ENCODE results near the gene HPN.
"Not testable (repeated sequence)": the region's sequence is repeated elsewhere in the genome, so short reads cannot be mapped to it uniquely, and the experiment has no call there.

Gene HPN

GRCh38 chr19:34997071-34997617 is 44.4 kb upstream of the HPN start:
- no peak for DNase-seq (ENCODE audit: extremely low spot score)
- ChIA-PET CTCF (interaction anchor here (0.6 kb wide), 1 partner anchor 11 kb away, joined by 3 read pairs; no protein-coding TSS in a partner anchor), POLR2A (no interaction called here)
- TF ChIP-seq SP1 (IDR thresholded peaks at IDR 0.05), result no peak
- no peak for TF ChIP-seq ARNT (IDR thresholded peaks at IDR 0.05)
- TF ChIP-seq ELF4 (IDR thresholded peaks at IDR 0.05), result no peak
- TF ChIP-seq L3MBTL2 (conservative IDR thresholded peaks at IDR 0.05), result no peak
- TF ChIP-seq LEF1 (IDR thresholded peaks at IDR 0.05; ENCODE audit: borderline replicate concordance), result no peak
- no peak for TF ChIP-seq PKNOX1 (IDR thresholded peaks at IDR 0.05)
- TF ChIP-seq ZNF384 (IDR thresholded peaks at IDR 0.05), result no peak
- no peak for TF ChIP-seq NFRKB (IDR thresholded peaks at IDR 0.05)
- no peak for TF ChIP-seq FOXA1 (IDR thresholded peaks at IDR 0.05)
- no peak for TF ChIP-seq CTBP1 (IDR thresholded peaks at IDR 0.05; ENCODE audit: borderline replicate concordance)
- TF ChIP-seq SUZ12 (IDR thresholded peaks at IDR 0.05), result no peak
- TF ChIP-seq HDGF (IDR thresholded peaks at IDR 0.05; ENCODE audit: borderline replicate concordance), result no peak
- no peak for TF ChIP-seq BHLHE40 (IDR thresholded peaks at IDR 0.05; ENCODE audit: borderline replicate concordance)
- no peak for TF ChIP-seq TARDBP (IDR thresholded peaks at IDR 0.05)
- no peak for TF ChIP-seq FOXK2 (IDR thresholded peaks at IDR 0.05)
- no peak for TF ChIP-seq FOXM1 (IDR thresholded peaks at IDR 0.05; ENCODE audit: borderline replicate concordance)

- CTCF ChIA-PET; DNase-seq (ENCODE audit: extremely low spot score); POLR2A ChIA-PET: not testable (repeated sequence)
These were observed 43.3 kb upstream of the HPN start for GRCh38 chr19:34998224-34998623.

- POLR2A ChIA-PET, result interaction anchor here (1.2 to 1.4 kb wide), 2 partner anchors 10 to 22 kb away, joined by 3 to 5 read pairs; no protein-coding TSS in a partner anchor
- CTCF ChIA-PET, result interaction anchor here (0.7 kb wide), 1 partner anchor 25 kb away, joined by 5 read pairs; no protein-coding TSS in a partner anchor
- TF ChIP-seq FOXM1 (IDR thresholded peaks at IDR 0.05; ENCODE audit: borderline replicate concordance) (no peak), L3MBTL2 (conservative IDR thresholded peaks at IDR 0.05) (no peak), TARDBP (IDR thresholded peaks at IDR 0.05) (no peak)
- no peak for DNase-seq (ENCODE audit: extremely low spot score)
These were observed 42.6 kb upstream of the HPN start for GRCh38 chr19:34998777-34999497.

GRCh38 chr19:34999498-35000337 is 41.8 kb upstream of the HPN start, which contains the start of gene GRAMD1A:
TSS of gene GRAMD1A (plus strand) at chr19:35000323. CDS start at chr19:35000479, 156 bp downstream.
- peak; percentile 86 for DNase-seq (ENCODE audit: extremely low spot score)
- CTCF ChIA-PET, result interaction anchor here (0.7 kb wide), 1 partner anchor 26 kb away, joined by 5 read pairs; no protein-coding TSS in a partner anchor
- TF ChIP-seq HDGF (IDR thresholded peaks at IDR 0.05; ENCODE audit: borderline replicate concordance) (no peak), FOXK2 (IDR thresholded peaks at IDR 0.05) (no peak), SP1 (IDR thresholded peaks at IDR 0.05) (no peak), ARNT (IDR thresholded peaks at IDR 0.05) (no peak), TARDBP (IDR thresholded peaks at IDR 0.05) (no peak), NFRKB (IDR thresholded peaks at IDR 0.05) (no peak), SUZ12 (IDR thresholded peaks at IDR 0.05) (no peak), FOXM1 (IDR thresholded peaks at IDR 0.05; ENCODE audit: borderline replicate concordance) (no peak), L3MBTL2 (conservative IDR thresholded peaks at IDR 0.05) (no peak)
- POLR2A ChIA-PET, result interaction anchor here (0.9 to 1.4 kb wide), 5 partner anchors 9 to 45 kb away, joined by 3 to 5 read pairs (median 3); no protein-coding TSS in a partner anchor

DNA sequence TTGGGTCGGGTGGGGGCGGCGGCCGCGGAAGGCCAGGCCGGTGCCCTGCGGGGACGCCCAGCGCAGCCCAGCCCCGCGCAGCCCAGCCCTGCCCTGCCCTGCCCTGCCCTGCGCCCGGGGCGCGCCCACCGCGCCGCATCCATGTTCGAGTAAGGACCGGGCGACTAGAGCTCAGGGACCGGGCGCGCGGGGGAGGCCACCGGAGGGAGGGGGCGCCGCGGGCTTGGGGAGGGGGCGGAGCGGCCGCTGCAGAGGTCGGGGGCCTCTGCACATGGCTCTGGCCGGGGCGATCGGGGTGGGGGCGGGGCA is 41.2 kb upstream of the HPN start:
- DNase-seq (ENCODE audit: extremely low spot score), result no peak
- ChIA-PET CTCF (no interaction called here), POLR2A (interaction anchor here (0.9 to 1.4 kb wide), 6 partner anchors 9 to 73 kb away, joined by 3 to 5 read pairs (median 3); partner anchors contain the start of gene ZNF30)
- TF ChIP-seq BHLHE40 (IDR thresholded peaks at IDR 0.05; ENCODE audit: borderline replicate concordance) (no peak), FOXK2 (IDR thresholded peaks at IDR 0.05) (no peak)

DNA sequence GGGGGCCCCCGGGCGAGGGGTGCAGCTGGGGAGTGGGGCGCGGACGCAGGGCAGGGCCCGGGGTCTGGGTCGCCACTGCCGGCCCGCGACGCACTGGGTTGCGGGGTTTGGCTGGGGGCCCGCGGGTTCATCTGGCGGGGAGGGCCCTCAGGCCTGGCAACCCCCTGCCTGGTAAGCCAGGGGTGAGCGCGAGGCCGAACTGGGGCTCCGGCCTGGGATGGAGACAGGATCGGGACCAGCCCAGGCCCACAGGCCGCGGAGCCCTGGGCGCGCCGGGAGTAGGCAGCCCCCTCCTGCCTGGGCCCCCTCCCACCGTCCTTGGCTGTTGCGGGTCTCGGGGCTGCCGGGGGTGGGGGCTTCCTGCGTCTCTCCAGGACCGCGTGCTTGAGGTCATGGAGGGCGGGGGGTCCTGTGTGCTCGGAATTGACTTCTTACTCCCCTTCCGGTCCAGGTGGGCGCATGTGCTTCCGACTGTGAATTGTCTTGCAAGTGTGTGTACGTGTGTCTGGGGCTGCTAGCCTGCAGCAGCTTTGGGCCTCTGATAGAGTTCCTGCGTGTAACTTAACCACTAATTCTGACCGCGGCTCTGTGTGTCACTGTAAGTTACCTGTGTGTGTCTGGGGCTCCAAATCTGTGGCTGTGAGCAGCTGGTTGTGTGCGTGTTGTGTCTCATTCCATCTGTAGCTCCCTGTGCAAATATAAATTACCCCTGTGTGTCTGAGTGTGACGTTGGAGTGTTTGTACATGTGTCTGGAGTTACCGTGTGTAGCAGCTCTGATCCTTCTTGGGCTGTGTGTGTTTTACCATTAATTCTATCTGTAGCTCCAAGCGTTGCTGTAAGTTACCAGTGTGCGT is 40.6 kb upstream of the HPN start:
- TF ChIP-seq L3MBTL2 (conservative IDR thresholded peaks at IDR 0.05) (peak; percentile 46; the same call in 1 of the 2 replicates), LEF1 (IDR thresholded peaks at IDR 0.05; ENCODE audit: borderline replicate concordance) (no peak)
- CTCF ChIA-PET, result no interaction called here

GRCh38 chr19:35002037-35002535 is 39.4 kb upstream of the HPN start:
- no peak for DNase-seq (ENCODE audit: extremely low spot score)
- no peak for TF ChIP-seq SP1 (IDR thresholded peaks at IDR 0.05)
- TF ChIP-seq LEF1 (IDR thresholded peaks at IDR 0.05; ENCODE audit: borderline replicate concordance), result no peak
- no peak for TF ChIP-seq TARDBP (IDR thresholded peaks at IDR 0.05)
- ChIA-PET CTCF (no interaction called here), POLR2A (no interaction called here)

More for the DNA sequence above, 40.6 kb upstream of the HPN start:
- POLR2A ChIA-PET, result interaction anchor here (1.2 to 1.4 kb wide), 3 partner anchors 10 to 74 kb away, joined by 3 to 5 read pairs (median 3); partner anchors contain the start of gene ZNF30
- peak; percentile 33 for DNase-seq (ENCODE audit: extremely low spot score)

Measured in HEK293T (cell line).